H9 (cell line): ENCODE measurements around the gene CC2D1A. TPM values are rescaled to one million over a fixed set of nuclear protein-coding genes. Genes with fewer than 3 reads are reported as not detected.
A peak's percentile ranks its signal among the peaks of the same experiment; 100 is the strongest.

Source experiments
- DNase-seq: peaks from one replicate; pipeline ENCODE4 v3.0.0-alpha.2; 2017
- H2AFZ ChIP-seq: one replicate; pipeline ENCODE4 v1.6.1; 2013; ENCODE audit warnings: mild to moderate bottlenecking, low read length, control low read depth, moderate library complexity
- H2AK5ac ChIP-seq: 2 replicates; pipeline ENCODE4 v1.6.1; 2013; ENCODE audit warnings: low read length, control low read depth, mixed read lengths; ENCODE audit not compliant: insufficient read length
- H2BK120ac ChIP-seq: one replicate; pipeline ENCODE4 v1.6.1; 2013; ENCODE audit warnings: low read depth, mild to moderate bottlenecking, low read length, control low read depth, inconsistent platforms; ENCODE audit not compliant: poor library complexity, severe bottlenecking
- H2BK12ac ChIP-seq: 2 replicates; pipeline ENCODE4 v1.6.1; 2013; ENCODE audit warnings: low read length, control low read depth, mixed read lengths, low read depth; ENCODE audit not compliant: insufficient read length
- H2BK15ac ChIP-seq: 2 replicates; pipeline ENCODE4 v1.6.1; 2013; ENCODE audit warnings: low read depth, low read length, control low read depth
- H2BK20ac ChIP-seq: one replicate; pipeline ENCODE4 v1.6.1; 2013; ENCODE audit warnings: low read depth, mild to moderate bottlenecking, low read length, control low read depth, inconsistent platforms; ENCODE audit not compliant: poor library complexity, severe bottlenecking
- H2BK5ac ChIP-seq: 2 replicates; pipeline ENCODE4 v1.6.1; 2013; ENCODE audit warnings: low read length, control low read depth, mixed read lengths; ENCODE audit not compliant: insufficient read length
- H3K14ac ChIP-seq: 2 replicates; pipeline ENCODE4 v1.6.1; 2013; ENCODE audit warnings: low read length, control low read depth; ENCODE audit not compliant: insufficient read depth
- H3K18ac ChIP-seq: 2 replicates; pipeline ENCODE4 v1.6.1; 2013; ENCODE audit warnings: low read depth, mild to moderate bottlenecking, mixed read lengths, low read length, control low read depth; ENCODE audit not compliant: insufficient read length
- H3K23ac ChIP-seq: 2 replicates; pipeline ENCODE4 v1.6.1; 2013; ENCODE audit warnings: low read length, control low read depth, mixed read lengths, low read depth; ENCODE audit not compliant: insufficient read length
- H3K23me2 ChIP-seq: 2 replicates; pipeline ENCODE4 v1.6.1; 2013; ENCODE audit warnings: low read depth, mild to moderate bottlenecking, mixed read lengths, low read length, control low read depth; ENCODE audit not compliant: insufficient read length, poor library complexity, severe bottlenecking
- H3K27ac ChIP-seq: 2 replicates; pipeline ENCODE4 v1.5.1; 2013; ENCODE audit warnings: low read length, control low read depth, mixed read lengths, low read depth; ENCODE audit not compliant: insufficient read length
- H3K27me3 ChIP-seq: 2 replicates; pipeline ENCODE4 v1.6.1; 2013; ENCODE audit warnings: low read length, control low read depth, inconsistent platforms; ENCODE audit not compliant: insufficient read depth
- H3K4ac ChIP-seq: 2 replicates; pipeline ENCODE4 v1.6.1; 2013; ENCODE audit warnings: low read depth, mild to moderate bottlenecking, control low read depth, inconsistent platforms, low read length, moderate library complexity
- H3K4me1 ChIP-seq: 2 replicates; pipeline ENCODE4 v1.6.1; 2013; ENCODE audit warnings: low read length, control low read depth, inconsistent platforms; ENCODE audit not compliant: insufficient read depth
- H3K4me2 ChIP-seq: 2 replicates; pipeline ENCODE4 v1.6.1; 2013; ENCODE audit warnings: low read length, control low read depth, mixed read lengths; ENCODE audit not compliant: insufficient read length, insufficient read depth
- H3K56ac ChIP-seq: 2 replicates; pipeline ENCODE4 v1.6.1; 2013; ENCODE audit warnings: low read depth, mild to moderate bottlenecking, mixed read lengths, low read length, control low read depth; ENCODE audit not compliant: insufficient read length
- H3K79me1 ChIP-seq: 2 replicates; pipeline ENCODE4 v1.6.1; 2013; ENCODE audit warnings: low read depth, mild to moderate bottlenecking, moderate library complexity, low read length, control low read depth, inconsistent platforms; ENCODE audit not compliant: insufficient read depth, poor library complexity, severe bottlenecking
- H3K79me2 ChIP-seq: 2 replicates; pipeline ENCODE4 v1.6.1; 2013; ENCODE audit warnings: low read length, control low read depth, inconsistent platforms; ENCODE audit not compliant: insufficient read depth
- H3K9ac ChIP-seq: 2 replicates; pipeline ENCODE4 v1.6.1; 2013; ENCODE audit warnings: low read length, control low read depth, mixed read lengths; ENCODE audit not compliant: insufficient read length; ENCODE audit errors: extremely low read depth
- H3K9me3 ChIP-seq: one replicate; pipeline ENCODE4 v1.6.1; 2013; ENCODE audit warnings: low read depth, low read length, inconsistent platforms; ENCODE audit not compliant: control insufficient read depth
- H3T11ph ChIP-seq: one replicate; pipeline ENCODE4 v1.6.1; 2013; ENCODE audit warnings: mild to moderate bottlenecking, low read length, control low read depth, inconsistent platforms
- H4K20me1 ChIP-seq: one replicate; pipeline ENCODE4 v1.6.1; 2013; ENCODE audit not compliant: control insufficient read depth, insufficient read length, insufficient read depth
- H4K5ac ChIP-seq: 2 replicates; pipeline ENCODE4 v1.6.1; 2013; ENCODE audit warnings: low read depth, mild to moderate bottlenecking, mixed read lengths, low read length, control low read depth; ENCODE audit not compliant: insufficient read length
- H4K8ac ChIP-seq: replicated peaks from 2 replicates; pipeline ENCODE4 v1.6.1; 2013; ENCODE audit warnings: low read length, control low read depth, mixed read lengths, low read depth; ENCODE audit not compliant: insufficient read length
- H4K91ac ChIP-seq: 2 replicates; pipeline ENCODE4 v1.6.1; 2013; ENCODE audit warnings: low read depth, mild to moderate bottlenecking, moderate library complexity, mixed read lengths, low read length, control low read depth; ENCODE audit not compliant: insufficient read length
- H3K27ac Mint-ChIP-seq, 3 experiments: 2 replicates in 2 of 3; 3 replicates in 1 of 3; pipeline ENCODE4 v1.8.0; 2020 to 2021; ENCODE audit warnings: mixed read lengths in 3 of 3, mild to moderate bottlenecking in 1 of 3, moderate library complexity in 1 of 3
- H3K27me3 Mint-ChIP-seq: 2 replicates; pipeline ENCODE4 v1.8.0; 2021; ENCODE audit warnings: low read depth, mild to moderate bottlenecking, moderate library complexity, mixed read lengths
- H3K36me3 Mint-ChIP-seq, 3 experiments: 2 replicates in 2 of 3; 3 replicates in 1 of 3; pipeline ENCODE4 v1.8.0; 2020 to 2021; ENCODE audit warnings: low read depth in 3 of 3, mixed read lengths in 3 of 3; ENCODE audit not compliant: insufficient read depth in 1 of 3
- H3K4me1 Mint-ChIP-seq, 2 experiments: 2 replicates each; pipeline ENCODE4 v1.8.0; 2020; ENCODE audit warnings: mixed read lengths in 2 of 2
- H3K4me3 Mint-ChIP-seq, 2 experiments: 2 replicates in 1 of 2; 3 replicates in 1 of 2; pipeline ENCODE4 v1.8.0; 2020 to 2021; ENCODE audit warnings: mild to moderate bottlenecking in 2 of 2, mixed read lengths in 2 of 2, moderate library complexity in 1 of 2
- H3K9me3 Mint-ChIP-seq, 2 experiments: 2 replicates in 1 of 2; 3 replicates in 1 of 2; pipeline ENCODE4 v1.8.0; 2020; ENCODE audit warnings: mild to moderate bottlenecking in 2 of 2, mixed read lengths in 2 of 2, moderate library complexity in 1 of 2
- WGBS: extraction: QIAGEN DNeasy Blood & Tissue Kit; methylation state at CpG from one replicate; pipeline ENCODE4 v1.1.7; 2013; ENCODE audit warnings: missing lambda C conversion rate, low lambda C conversion rate, mixed read lengths; ENCODE audit not compliant: insufficient read length; ENCODE audit errors: extremely low coverage; 5-methylcytosine and 5-hydroxymethylcytosine counted together
- total RNA-seq: library from RNA; stranded (reverse); gene quantifications from 2 replicates; pipeline ENCODE4 v1.2.1, GENCODE V29; 2021
- TF ChIP-seq, protein P1 (sequence below): fragments of 200-600 bp; sonication (generic); conservative IDR thresholded peaks from 3 replicates; pipeline ENCODE4 v1.8.0; 2021; ENCODE audit warnings: antibody characterized with exemption, mild to moderate bottlenecking

CC2D1A gene
- total RNA-seq, 1 experiment from 2014 or later: 48.5 TPM

DNA sequence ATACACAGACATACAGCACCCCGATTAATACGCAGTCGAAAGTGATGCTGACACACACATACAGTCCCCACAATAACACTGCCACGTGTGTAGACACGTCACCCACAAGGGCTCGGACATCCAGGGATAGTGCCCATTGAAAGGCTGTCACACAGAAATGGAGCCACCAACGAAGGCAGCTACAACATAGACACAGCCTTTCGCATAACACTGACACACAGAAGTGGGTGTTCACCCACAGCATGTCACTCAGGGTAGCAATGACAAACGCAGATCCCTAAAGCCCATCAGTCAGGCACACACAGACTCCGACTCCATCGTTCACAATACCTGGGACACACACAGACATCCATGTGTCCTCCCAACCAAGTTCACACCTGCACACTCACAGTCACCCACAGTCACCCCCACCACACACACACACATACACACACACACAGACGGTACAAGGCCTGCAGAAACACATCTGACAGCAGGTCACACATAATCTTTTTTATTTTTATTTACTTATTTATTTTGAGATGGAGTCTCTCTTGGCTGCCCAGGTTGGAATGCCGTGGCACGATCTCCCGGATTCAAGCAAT lies 39.4 kb upstream of the CC2D1A start:
- Histone ChIP-seq H2BK12ac (no peak overlapping the region), H2AFZ (no peak overlapping the region), H3T11ph (no peak overlapping the region), H3K79me1 (no peaks in the 10 kb centered on the region), H2BK15ac (no peak overlapping the region), H2BK20ac (no peak overlapping the region), H3K9ac (no peak overlapping the region), H4K8ac (no peak overlapping the region), H3K4me2 (no peak overlapping the region), H3K18ac (no peak overlapping the region), H4K5ac (no peak overlapping the region), H4K20me1 (no peaks in the 10 kb centered on the region), H4K91ac (no peak overlapping the region), H3K9me3 (no peaks in the 10 kb centered on the region), H2BK5ac (no peak overlapping the region), H2AK5ac (no peak overlapping the region), H3K56ac (no peak overlapping the region), H3K4ac (no peak overlapping the region), H3K4me1 (no peaks in the 10 kb centered on the region), H3K27ac (no peak overlapping the region), H2BK120ac (no peak overlapping the region), H3K79me2 (no peaks in the 10 kb centered on the region), H3K23me2 (peaks cover 2% of the 10 kb centered on the region), H3K14ac (no peak overlapping the region), H3K23ac (no peak overlapping the region), H3K27me3 (peaks cover 30% of the 10 kb centered on the region; the same call in 1 of the 2 replicates)
- no peak overlapping the region for H3K27ac Mint-ChIP-seq
- H3K36me3 Mint-ChIP-seq: no peaks in the 10 kb centered on the region; a peak in 2 of 7 replicates
- H3K9me3 Mint-ChIP-seq: no peaks in the 10 kb centered on the region
- H3K4me3 Mint-ChIP-seq: peak overlapping the region; percentile 60 to 78
- DNase-seq: no peak
- peaks cover 81% of the 10 kb centered on the region for H3K27me3 Mint-ChIP-seq
- peaks cover 16 to 23% of the 10 kb centered on the region in 2 experiments for H3K4me1 Mint-ChIP-seq
- TF ChIP-seq, protein P1, sequence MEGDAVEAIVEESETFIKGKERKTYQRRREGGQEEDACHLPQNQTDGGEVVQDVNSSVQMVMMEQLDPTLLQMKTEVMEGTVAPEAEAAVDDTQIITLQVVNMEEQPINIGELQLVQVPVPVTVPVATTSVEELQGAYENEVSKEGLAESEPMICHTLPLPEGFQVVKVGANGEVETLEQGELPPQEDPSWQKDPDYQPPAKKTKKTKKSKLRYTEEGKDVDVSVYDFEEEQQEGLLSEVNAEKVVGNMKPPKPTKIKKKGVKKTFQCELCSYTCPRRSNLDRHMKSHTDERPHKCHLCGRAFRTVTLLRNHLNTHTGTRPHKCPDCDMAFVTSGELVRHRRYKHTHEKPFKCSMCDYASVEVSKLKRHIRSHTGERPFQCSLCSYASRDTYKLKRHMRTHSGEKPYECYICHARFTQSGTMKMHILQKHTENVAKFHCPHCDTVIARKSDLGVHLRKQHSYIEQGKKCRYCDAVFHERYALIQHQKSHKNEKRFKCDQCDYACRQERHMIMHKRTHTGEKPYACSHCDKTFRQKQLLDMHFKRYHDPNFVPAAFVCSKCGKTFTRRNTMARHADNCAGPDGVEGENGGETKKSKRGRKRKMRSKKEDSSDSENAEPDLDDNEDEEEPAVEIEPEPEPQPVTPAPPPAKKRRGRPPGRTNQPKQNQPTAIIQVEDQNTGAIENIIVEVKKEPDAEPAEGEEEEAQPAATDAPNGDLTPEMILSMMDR: no peak
- no CpG with 5 or more reads among the region's 15 CpGs for WGBS
